Astrocyte (in vitro differentiated cells and primary cell): ENCODE data around the gene UGT1A1. TPM values are rescaled to one million over a fixed set of nuclear protein-coding genes. Genes with fewer than 3 reads are reported as not detected.

Experiments used
- DNase-seq: peaks from one replicate; pipeline ENCODE4 v3.0.0-alpha.2; 2010; ENCODE audit warnings: low read depth
- FAIRE-seq: peaks from 2 replicates; lab custom pipeline; 2011; peaks lifted over from hg19 to GRCh38; lab: Jason Lieb, UNC
- H2AFZ ChIP-seq: 2 replicates; pipeline ENCODE4 v1.6.0; 2012; ENCODE audit warnings: low read depth, low read length, inconsistent platforms
- H3K27ac ChIP-seq: 2 replicates; pipeline ENCODE4 v1.5.1; 2011; ENCODE audit warnings: low read depth, low read length, inconsistent platforms
- H3K27me3 ChIP-seq: 2 replicates; pipeline ENCODE4 v1.6.0; 2011; ENCODE audit warnings: low read length, inconsistent platforms; ENCODE audit not compliant: insufficient read depth
- H3K36me3 ChIP-seq: 2 replicates; pipeline ENCODE4 v1.5.1; 2011; ENCODE audit warnings: low read length, inconsistent platforms; ENCODE audit not compliant: insufficient read depth
- H3K4me1 ChIP-seq: 2 replicates; pipeline ENCODE4 v1.5.1; 2011; ENCODE audit warnings: low read length, inconsistent platforms; ENCODE audit not compliant: insufficient read depth
- H3K4me2 ChIP-seq: 2 replicates; pipeline ENCODE4 v1.6.0; 2012; ENCODE audit warnings: low read length, inconsistent platforms
- H3K4me3 ChIP-seq: 2 replicates; pipeline ENCODE4 v1.5.1; 2011; ENCODE audit warnings: low read depth, mild to moderate bottlenecking, low read length, inconsistent platforms; ENCODE audit not compliant: insufficient read depth
- H3K79me2 ChIP-seq: 2 replicates; pipeline ENCODE4 v1.6.0; 2012; ENCODE audit warnings: mild to moderate bottlenecking, low read length, inconsistent platforms; ENCODE audit not compliant: insufficient read depth
- H3K9ac ChIP-seq: 2 replicates; pipeline ENCODE4 v1.6.0; 2012; ENCODE audit warnings: mild to moderate bottlenecking, low read length, inconsistent platforms
- H3K9me3 ChIP-seq: 2 replicates; pipeline ENCODE4 v1.5.1; 2012; ENCODE audit warnings: low read depth, mild to moderate bottlenecking, low read length, inconsistent platforms; ENCODE audit not compliant: insufficient read depth
- H4K20me1 ChIP-seq: 2 replicates; pipeline ENCODE4 v1.6.0; 2012; ENCODE audit warnings: low read length, inconsistent platforms; ENCODE audit not compliant: insufficient read depth
- H3K27ac Mint-ChIP-seq: one replicate; pipeline ENCODE4 v1.8.0; 2021; ENCODE audit warnings: mild to moderate bottlenecking, mixed read lengths; ENCODE audit not compliant: unreplicated experiment
- H3K27me3 Mint-ChIP-seq: one replicate; pipeline ENCODE4 v1.8.0; 2021; ENCODE audit warnings: low read depth, mixed read lengths; ENCODE audit not compliant: unreplicated experiment
- H3K36me3 Mint-ChIP-seq: one replicate; pipeline ENCODE4 v1.8.0; 2021; ENCODE audit warnings: low read depth, mixed read lengths; ENCODE audit not compliant: unreplicated experiment
- H3K4me1 Mint-ChIP-seq: one replicate; pipeline ENCODE4 v1.8.0; 2021; ENCODE audit warnings: low read depth, mixed read lengths; ENCODE audit not compliant: unreplicated experiment
- H3K4me3 Mint-ChIP-seq: one replicate; pipeline ENCODE4 v1.8.0; 2021; ENCODE audit warnings: mild to moderate bottlenecking, moderate library complexity, mixed read lengths; ENCODE audit not compliant: unreplicated experiment
- H3K9me3 Mint-ChIP-seq: one replicate; pipeline ENCODE4 v1.8.0; 2021; ENCODE audit warnings: mild to moderate bottlenecking, mixed read lengths; ENCODE audit not compliant: unreplicated experiment
- EZH2 ChIP-seq: IDR thresholded peaks from 2 replicates; pipeline ENCODE4 v1.6.1; 2012; ENCODE audit warnings: mild to moderate bottlenecking, low read length, inconsistent platforms; ENCODE audit not compliant: insufficient read depth
- total RNA-seq: library from RNA; stranded (reverse); gene quantifications from 2 replicates; pipeline ENCODE4 v1.2.1, GENCODE V29; 2021
- TF ChIP-seq, protein P1 (sequence below): IDR thresholded peaks from 2 replicates; pipeline ENCODE4 v1.5.1; 2011; ENCODE audit warnings: low read depth, mild to moderate bottlenecking, inconsistent platforms, low read length, moderate library complexity; ENCODE audit not compliant: insufficient read depth

The UGT1A1 gene
- total RNA-seq, 1 donor from 2014 or later = not detected

DNA sequence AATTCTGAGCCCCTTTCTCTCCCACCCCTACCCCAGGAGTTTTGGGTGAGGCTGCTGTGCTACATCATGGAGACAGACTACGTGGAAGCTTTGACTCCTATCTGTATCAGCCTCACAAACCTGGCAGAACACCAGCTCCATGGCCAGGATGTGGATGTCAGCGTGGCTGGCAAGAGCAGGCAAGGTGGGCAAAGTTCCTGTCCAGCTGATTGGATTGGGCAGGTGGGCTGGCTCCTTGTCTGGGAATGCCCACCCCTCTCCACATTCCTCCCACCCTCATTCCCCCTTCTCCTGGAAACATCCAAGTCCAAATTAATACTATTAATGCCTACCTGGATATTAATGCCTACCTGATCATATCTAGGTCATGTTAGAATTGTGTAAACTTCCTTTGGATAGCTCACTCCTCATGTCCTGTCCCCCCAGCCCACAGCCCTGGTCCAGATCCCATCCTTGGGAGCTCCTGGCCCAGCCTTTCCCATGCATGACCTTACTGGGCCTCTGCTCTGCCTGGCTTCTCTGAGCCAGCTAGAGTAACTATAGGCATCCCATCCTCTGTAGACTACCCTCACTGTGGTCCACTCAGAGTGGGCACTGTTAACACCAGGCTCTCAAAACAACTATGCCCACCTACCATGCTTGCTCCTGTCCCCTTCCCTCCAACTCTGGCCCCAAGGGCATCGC is 42.2 kb downstream of the UGT1A1 start:
- H3K27ac ChIP-seq = no peak overlapping the region
- Mint-ChIP-seq H3K4me1 (peaks cover 4% of the 10 kb centered on the region), H3K36me3 (no peaks in the 10 kb centered on the region), H3K27ac (no peak overlapping the region), H3K27me3 (peaks cover 41% of the 10 kb centered on the region), H3K4me3 (no peak overlapping the region), H3K9me3 (peaks cover 4% of the 10 kb centered on the region)
- no peak overlapping the region for H3K9ac ChIP-seq
- H3K36me3 ChIP-seq = no peaks in the 10 kb centered on the region
- H3K9me3 ChIP-seq = no peaks in the 10 kb centered on the region
- H3K79me2 ChIP-seq = no peaks in the 10 kb centered on the region
- FAIRE-seq (no peak), DNase-seq (no peak)
- peaks cover 5% of the 10 kb centered on the region for H3K4me1 ChIP-seq
- H3K4me2 ChIP-seq = no peak overlapping the region
- peaks cover 4% of the 10 kb centered on the region for H3K27me3 ChIP-seq
- no peak overlapping the region for H2AFZ ChIP-seq
- H4K20me1 ChIP-seq = no peaks in the 10 kb centered on the region
- H3K4me3 ChIP-seq = no peak overlapping the region
- TF ChIP-seq, protein P1, sequence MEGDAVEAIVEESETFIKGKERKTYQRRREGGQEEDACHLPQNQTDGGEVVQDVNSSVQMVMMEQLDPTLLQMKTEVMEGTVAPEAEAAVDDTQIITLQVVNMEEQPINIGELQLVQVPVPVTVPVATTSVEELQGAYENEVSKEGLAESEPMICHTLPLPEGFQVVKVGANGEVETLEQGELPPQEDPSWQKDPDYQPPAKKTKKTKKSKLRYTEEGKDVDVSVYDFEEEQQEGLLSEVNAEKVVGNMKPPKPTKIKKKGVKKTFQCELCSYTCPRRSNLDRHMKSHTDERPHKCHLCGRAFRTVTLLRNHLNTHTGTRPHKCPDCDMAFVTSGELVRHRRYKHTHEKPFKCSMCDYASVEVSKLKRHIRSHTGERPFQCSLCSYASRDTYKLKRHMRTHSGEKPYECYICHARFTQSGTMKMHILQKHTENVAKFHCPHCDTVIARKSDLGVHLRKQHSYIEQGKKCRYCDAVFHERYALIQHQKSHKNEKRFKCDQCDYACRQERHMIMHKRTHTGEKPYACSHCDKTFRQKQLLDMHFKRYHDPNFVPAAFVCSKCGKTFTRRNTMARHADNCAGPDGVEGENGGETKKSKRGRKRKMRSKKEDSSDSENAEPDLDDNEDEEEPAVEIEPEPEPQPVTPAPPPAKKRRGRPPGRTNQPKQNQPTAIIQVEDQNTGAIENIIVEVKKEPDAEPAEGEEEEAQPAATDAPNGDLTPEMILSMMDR = no peak
- no peak for TF ChIP-seq EZH2

DNA sequence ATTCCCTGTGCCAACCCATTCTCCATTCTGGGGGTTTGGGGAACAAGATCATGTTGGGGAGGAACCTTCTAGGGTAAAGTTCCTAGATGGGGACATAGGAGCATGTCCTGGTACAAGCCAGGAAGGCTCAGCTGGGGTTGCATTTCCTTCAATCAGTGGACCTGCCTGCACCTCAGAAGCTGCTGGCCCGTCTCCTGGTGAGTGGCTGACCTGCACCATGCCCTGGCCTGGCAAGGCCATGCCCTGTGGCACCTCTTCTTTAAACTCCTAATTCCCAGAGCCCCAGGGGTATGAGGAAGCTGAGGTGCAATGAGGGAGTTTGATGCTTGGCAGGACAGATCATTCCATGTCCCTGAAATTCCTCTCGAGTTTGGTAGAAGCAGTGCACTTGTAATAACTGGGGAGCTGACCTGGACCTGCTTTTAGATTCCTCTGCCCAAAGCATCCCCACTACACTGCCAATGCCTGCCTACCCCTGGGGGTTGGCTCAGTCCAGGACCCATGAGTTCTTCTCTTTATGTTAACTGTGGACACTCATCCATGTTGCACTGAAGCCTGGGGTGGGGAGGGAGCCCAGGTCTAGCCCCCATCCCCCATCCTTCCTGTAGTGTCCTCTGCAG is 43.3 kb downstream of the UGT1A1 start:
- Mint-ChIP-seq H3K27ac (no peak overlapping the region), H3K4me3 (no peak overlapping the region), H3K4me1 (peaks cover 4% of the 10 kb centered on the region), H3K36me3 (no peaks in the 10 kb centered on the region), H3K27me3 (peaks cover 40% of the 10 kb centered on the region), H3K9me3 (peaks cover 4% of the 10 kb centered on the region)
- H3K27ac ChIP-seq = no peak overlapping the region
- H3K27me3 ChIP-seq = peaks cover 4% of the 10 kb centered on the region
- no peaks in the 10 kb centered on the region for H3K9me3 ChIP-seq
- H3K4me2 ChIP-seq = no peak overlapping the region
- peaks cover 5% of the 10 kb centered on the region for H3K4me1 ChIP-seq
- H3K79me2 ChIP-seq = no peaks in the 10 kb centered on the region
- no peak overlapping the region for H3K9ac ChIP-seq
- H4K20me1 ChIP-seq = no peaks in the 10 kb centered on the region
- FAIRE-seq (no peak), DNase-seq (no peak)
- H3K4me3 ChIP-seq = no peak overlapping the region
- no peaks in the 10 kb centered on the region for H3K36me3 ChIP-seq
- no peak overlapping the region for H2AFZ ChIP-seq
- TF ChIP-seq, protein P1 = no peak
- TF ChIP-seq EZH2 = no peak

DNA sequence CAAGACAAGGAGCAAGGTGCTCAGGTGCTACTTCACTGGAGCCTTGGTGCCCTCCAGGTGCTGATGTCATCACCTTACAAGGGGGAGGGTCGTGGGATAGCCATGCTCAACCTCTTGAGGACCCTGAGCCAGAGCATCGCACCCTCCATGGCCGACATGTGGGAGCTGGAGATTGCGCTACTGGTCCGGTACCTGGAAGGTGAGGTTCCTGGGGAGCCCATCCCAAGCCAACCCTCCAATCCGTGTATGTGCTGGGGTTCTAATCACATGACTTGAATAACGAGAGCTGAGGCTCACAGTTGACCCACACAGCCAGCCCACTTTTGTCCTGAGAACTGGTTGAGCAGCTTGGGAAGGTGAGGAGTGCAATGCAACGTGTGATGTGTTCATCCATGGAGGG is 43.9 kb downstream of the UGT1A1 start:
- Mint-ChIP-seq H3K4me3 (no peak overlapping the region), H3K27ac (no peak overlapping the region), H3K36me3 (no peaks in the 10 kb centered on the region), H3K9me3 (peaks cover 3% of the 10 kb centered on the region), H3K27me3 (peaks cover 44% of the 10 kb centered on the region), H3K4me1 (peaks cover 4% of the 10 kb centered on the region)
- H2AFZ ChIP-seq = no peak overlapping the region
- FAIRE-seq (no peak), DNase-seq (no peak)
- no peak overlapping the region for H3K4me3 ChIP-seq
- no peaks in the 10 kb centered on the region for H3K9me3 ChIP-seq
- H3K79me2 ChIP-seq = no peaks in the 10 kb centered on the region
- peaks cover 4% of the 10 kb centered on the region for H3K27me3 ChIP-seq
- no peak overlapping the region for H3K4me2 ChIP-seq
- H3K27ac ChIP-seq = no peak overlapping the region
- no peaks in the 10 kb centered on the region for H3K36me3 ChIP-seq
- no peaks in the 10 kb centered on the region for H4K20me1 ChIP-seq
- TF ChIP-seq, protein P1 = no peak
- no peak for TF ChIP-seq EZH2
- H3K9ac ChIP-seq = no peak overlapping the region
- peaks cover 5% of the 10 kb centered on the region for H3K4me1 ChIP-seq
